DMS153 treated with DMSO at 0.1 percent for 48 hours (cell line): ENCODE data around the gene UBL7.
A peak's percentile ranks its signal among the peaks of the same experiment; 100 is the strongest.
"Not testable (repeated sequence)": the region's sequence is repeated elsewhere in the genome, so short reads cannot be mapped to it uniquely, and the experiment has no call there.

Experiments used
- DNase-seq: peaks from one replicate; lab custom pipeline; 2025; ENCODE audit not compliant: unreplicated experiment; lab: John Stamatoyannopoulos, UW

The UBL7 gene

GRCh38 chr15:74460871-74461846 lies at the start of gene UBL7:
Gene UBL7, minus strand, starts transcription at chr15:74461160. Its CDS starts 2,293 bp downstream, at chr15:74458867.
- peak; percentile 41 for DNase-seq

GRCh38 chr15:74506515-74506840 lies 45.5 kb upstream of the UBL7 start:
- no peak for DNase-seq

DNA sequence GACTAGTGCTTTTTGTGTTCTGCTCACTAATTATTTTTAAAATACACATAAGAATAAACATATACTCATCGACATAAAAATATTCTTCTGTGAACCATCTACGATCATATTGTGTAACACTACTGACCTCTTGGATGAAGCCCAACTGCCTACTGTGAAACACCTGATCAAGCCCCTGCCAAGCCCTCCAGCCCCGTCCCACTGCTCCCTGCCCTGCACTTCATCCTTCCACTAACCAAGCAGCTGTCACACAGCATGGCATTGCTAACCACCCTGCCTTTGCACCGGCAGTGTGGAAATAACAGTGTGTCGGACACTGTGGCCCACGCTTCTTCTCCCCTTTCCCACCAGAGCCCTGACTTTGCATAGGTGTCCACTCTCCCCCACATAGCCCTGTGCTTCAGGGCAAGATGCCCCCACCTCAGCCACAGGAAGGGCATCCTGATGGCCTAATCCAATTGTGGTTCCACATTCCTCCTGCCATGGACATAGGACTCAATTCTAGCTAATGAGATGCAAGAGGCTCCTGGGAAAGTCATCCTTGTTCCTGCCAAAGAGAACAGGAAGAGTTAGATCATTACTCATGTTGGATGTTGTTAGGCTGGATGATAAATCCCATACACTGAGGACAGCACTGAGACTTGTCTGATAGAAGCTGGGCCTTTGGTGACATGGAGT lies 45.0 kb upstream of the UBL7 start:
- DNase-seq = no peak

DNA sequence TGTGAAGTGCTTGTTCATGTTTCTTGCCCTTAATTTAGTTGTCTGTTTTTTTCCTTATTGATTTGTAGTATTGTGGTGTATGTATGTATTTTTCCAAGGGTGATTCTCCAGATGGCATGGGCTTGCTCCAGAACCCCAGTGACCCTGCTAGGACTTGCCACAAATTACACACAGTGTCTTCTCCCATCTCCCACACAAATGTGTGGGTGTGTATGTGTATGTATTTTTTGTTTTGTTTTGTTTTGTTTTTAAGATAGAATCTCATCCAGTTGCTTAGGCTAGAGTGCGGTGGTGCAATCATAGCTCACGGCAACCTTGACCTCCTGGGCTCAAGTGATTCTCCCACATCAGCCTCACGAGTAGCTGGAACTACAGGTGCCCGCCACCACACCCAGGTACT lies 43.9 kb upstream of the UBL7 start:
- no peak for DNase-seq

GRCh38 chr15:74504418-74504817 lies 43.5 kb upstream of the UBL7 start:
- DNase-seq = no peak

DNA sequence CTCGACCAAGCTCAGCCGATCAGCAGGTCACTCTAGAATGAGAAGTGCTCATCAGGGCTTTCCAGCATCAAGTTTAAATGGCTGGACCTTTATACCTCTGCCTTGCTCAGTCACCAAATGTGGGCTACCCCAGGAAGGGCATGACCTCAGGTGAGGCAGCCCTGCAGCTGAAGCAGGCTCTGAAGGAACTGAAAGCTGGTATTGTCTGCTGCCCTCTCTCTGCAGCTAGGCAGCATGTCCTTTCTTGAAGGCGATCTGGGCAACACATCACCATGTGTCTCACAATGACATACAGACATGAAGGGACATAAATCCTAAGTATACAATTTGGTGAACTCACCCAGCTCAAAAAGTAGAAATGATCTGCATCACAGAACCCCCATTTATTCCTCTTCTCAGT lies 41.3 kb upstream of the UBL7 start:
- DNase-seq = no peak

DNA sequence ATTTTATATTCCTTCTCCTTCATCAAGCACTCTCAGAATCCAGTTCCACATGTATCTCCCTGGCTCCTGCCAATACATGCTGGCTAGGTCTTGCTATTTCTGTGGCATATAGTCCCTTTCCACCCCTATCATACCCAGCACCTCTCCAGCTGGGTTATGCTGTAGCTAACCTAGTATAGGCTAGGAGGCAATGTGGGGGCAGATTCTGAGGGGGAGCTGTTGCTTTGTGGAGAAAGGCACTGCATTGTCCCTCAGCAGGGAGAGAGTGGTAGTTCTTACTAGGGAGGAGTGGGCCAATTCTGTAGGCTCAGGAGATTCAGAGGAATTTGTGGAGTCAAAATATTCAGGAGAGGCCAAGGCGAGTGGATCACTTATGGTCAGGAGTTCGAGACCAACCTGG lies 39.4 kb upstream of the UBL7 start:
- DNase-seq = no peak

- no peak for DNase-seq
Measured at GRCh38 chr15:74499366-74499765, 38.4 kb upstream of the UBL7 start.

GRCh38 chr15:74497584-74497983 lies 36.6 kb upstream of the UBL7 start:
- peak; percentile 78 for DNase-seq

- no peak for DNase-seq
Measured at GRCh38 chr15:74496648-74497047, 35.7 kb upstream of the UBL7 start.

DNA sequence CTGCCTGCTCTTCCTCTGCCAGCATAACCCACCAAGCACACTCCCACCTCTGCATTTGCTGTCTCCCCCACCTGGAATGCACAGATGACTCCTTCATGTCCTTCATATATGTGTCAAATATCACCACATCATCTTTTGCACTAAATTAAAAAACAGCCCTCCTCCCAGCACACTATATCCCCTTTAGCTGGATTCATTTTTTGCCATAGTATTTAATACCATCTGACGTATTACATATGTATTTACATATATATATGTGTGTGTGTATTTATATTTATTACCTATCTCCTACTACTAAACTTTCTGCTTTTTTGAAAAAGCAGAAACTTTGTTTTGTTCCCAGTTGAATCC lies 29.4 kb upstream of the UBL7 start:
- no peak for DNase-seq

DNA sequence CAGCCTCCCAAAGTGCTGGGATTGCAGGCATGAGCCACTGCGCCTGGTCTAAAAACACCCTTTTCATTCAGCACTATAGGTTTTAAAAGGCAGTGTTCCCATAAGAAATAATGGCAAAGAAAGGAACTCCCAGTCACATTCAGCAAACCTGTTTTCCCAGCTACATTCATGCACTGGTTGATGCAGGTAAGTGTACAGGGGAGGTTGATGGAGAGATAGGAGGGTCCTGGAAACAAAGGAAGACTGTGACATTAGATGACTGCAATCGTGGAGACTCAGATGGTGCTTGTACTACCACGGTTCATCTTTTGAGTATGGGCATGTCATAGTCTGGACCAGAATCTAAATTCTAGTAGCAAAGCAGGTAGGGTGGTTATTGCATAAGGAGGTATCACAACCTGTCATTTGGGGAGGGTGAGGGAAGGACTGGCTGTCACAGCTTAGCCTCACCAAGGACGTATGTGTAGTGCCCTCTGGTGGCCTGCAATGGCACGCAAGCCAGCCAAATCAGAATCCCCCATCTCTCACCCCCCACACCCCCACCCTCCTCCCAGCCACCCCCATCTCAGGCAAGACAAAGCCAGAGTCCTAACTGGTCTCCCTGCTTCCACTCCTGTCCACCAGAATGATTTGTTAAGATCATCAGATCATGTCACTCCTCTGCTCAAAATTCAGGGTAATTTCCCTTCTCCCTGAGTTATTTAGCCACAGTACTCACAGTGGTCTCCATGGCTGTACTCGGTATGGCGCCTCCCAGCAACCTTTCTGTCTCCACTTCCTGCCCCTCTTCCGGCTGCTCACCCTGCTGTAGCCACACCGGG lies 28.8 kb upstream of the UBL7 start:
- no peak for DNase-seq

DNA sequence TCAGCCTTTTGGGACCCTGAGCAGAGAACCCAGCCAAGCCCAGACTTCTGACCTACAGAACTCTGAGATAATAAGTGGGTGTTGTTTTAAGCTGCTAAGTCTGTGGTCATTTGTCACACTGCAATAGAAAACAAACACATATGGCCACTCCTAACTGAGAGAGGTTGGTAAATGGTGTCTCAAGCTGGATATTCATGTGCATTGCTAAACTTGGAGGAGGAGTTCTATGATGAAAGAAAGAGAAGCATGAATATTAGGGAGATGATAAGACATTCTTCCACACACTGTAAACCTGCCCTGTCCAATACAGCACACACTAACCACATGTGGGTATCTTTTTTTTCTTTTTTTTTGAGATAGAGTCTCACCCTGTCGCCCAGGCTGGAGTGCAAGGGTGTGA lies 27.8 kb upstream of the UBL7 start:
- DNase-seq = no peak

DNA sequence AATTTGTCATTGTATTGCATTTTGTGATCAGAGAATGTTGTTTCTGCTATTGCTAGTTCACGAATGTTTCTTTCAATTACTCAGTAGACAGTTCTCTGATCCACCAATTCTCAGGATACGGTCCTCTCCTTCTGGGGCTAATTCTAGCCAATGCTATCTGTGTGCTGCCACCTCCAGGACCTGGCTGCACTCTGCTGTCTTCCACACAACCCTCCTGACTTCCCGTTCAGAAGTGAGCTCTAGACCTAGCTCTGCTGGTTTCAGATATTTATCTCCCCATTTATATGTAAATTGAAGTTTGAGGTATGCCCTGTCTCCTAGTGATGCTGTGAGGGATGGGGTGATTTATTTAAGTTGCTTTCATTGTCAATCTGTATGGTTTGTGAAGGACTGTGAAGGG lies 21.7 kb upstream of the UBL7 start:
- no peak for DNase-seq

DNA sequence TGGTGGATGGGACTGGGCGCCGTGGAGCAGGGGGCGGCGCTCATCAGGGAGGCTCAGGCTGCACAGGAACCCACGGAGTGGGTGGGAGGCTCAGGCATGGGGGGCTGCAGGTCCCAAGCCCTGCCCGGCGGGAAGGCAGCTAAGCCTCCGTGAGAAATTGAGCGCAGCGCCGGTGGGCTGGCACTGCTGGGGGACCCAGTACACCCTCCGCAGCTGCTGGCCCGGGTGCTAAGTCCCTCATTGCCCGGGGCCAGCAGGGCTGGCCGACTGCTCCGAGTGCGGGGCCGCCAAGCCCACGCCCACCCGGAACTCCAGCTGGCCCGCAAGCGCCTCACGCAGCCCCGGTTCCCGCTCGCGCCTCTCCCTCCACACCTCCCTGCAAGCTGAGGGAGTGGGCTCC lies 19.4 kb upstream of the UBL7 start:
- not testable (repeated sequence) for DNase-seq

DNA sequence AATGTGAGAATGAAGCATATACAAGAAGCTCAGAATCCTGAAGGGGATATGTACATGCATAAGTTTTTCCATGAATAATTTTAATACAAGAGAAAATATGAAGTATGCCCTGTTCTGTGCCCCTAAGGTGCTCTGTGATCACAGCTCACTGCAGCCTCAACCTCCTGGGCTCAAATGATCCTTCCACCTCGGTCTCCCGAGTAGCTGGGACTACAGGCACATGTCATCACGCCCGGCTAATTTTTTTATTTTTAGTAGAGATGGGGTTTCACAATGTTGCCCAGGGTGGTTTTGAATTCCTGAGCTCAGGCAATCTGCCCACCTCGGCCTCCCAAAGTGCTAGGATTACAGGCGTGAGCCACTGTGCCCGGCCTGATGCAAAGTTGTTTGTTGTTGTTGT lies 10.7 kb upstream of the UBL7 start:
- not testable (repeated sequence) for DNase-seq

GRCh38 chr15:74470631-74471395 lies 9.9 kb upstream of the UBL7 start:
- no peak for DNase-seq

DNA sequence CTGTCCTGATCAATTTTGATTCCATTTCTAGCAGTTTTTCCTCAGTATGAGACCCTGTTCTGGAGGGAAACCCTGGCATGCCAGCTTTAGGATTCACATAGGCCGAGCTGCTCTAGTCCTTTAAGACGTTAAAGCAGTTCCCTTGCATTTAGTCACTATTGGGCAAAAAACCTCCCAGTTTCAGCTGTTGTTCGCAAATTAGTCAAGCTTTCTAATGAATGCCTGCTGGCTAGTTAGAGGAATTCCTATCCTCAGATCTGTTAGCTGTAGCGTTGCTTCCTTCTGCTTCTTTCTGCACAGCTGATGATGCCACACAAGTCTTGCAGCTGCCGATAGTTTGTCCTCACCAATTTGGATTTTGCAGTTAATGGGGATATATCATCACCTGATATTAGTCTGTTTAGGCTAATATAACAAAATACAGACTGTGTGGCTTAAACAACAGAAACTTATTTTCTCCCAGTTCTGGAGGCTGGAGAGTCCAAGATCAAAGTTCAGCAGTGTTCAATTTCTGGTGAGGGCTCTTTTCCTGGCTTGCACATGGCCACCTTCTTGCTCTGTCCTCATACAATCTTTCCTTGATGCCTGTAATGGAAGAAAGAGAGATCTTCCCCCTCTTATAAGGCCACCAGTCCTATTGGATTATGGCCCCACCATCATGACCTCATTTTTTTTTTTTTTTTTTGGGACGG lies 7.5 kb upstream of the UBL7 start:
- no peak for DNase-seq

DNA sequence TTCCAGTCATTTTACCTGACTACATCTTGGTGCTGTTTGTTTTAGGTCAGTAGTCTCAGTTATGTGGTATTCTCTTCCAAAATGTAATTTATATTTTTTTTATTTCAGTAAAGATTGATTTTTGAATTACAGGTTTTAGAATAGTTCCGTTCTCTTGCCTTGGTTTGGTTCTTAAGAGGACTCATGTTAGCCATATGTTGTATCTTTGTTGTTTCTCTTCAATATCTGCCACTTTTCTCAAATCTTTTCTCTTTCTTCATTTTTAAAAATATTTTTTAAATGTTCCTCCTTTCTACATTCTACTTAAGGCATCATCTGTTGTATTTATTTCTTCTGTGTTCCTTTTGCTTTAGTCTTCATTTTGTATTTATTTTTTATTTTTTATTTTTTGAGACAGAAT lies 5.6 kb upstream of the UBL7 start:
- no peak for DNase-seq

DNA sequence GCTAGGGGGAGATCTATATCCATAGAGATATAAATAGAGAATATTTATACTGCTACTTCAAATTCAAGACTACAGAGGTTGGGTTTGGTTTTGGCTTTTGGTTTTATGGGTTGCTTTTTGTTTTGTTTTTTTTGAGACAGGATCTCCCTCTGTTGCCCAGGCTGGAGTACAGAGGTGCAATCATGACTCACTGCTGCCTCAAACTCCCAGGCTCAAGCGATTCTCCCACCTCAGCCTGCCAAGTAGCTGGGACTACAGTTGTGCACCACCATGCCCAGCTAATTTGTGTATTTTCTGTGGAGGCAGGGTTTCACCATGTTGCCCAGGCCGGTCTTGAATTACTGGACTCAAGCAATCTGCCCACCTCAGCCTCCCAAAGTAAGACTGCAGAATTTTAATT lies 3.9 kb upstream of the UBL7 start:
- DNase-seq = no peak
